ENCODE data around the gene UBTD2.

UBTD2 gene

GRCh38 chr5:172182291-172182690 is 101.3 kb downstream of the UBTD2 start:
- H3K4me3 ChIP-seq (ENCODE audit: low read depth, low read length): no peak overlapping the region
- no peak for TF ChIP-seq CTCF (IDR thresholded peaks at IDR 0.05; ENCODE audit: low read depth, low read length)

- H3K4me3 ChIP-seq (ENCODE audit: low read depth, low read length): no peak overlapping the region
- no peak for TF ChIP-seq CTCF (IDR thresholded peaks at IDR 0.05; ENCODE audit: low read depth, low read length)
These were observed 102.6 kb downstream of the UBTD2 start for GRCh38 chr5:172180936-172181335.

GRCh38 chr5:172178991-172179989 is 104.3 kb downstream of the UBTD2 start:
- TF ChIP-seq CTCF (IDR thresholded peaks at IDR 0.05; ENCODE audit: low read depth, low read length): no peak
- H3K4me3 ChIP-seq (ENCODE audit: low read depth, low read length): no peak overlapping the region

GRCh38 chr5:172178301-172178987 is 105.1 kb downstream of the UBTD2 start:
- H3K4me3 ChIP-seq (ENCODE audit: low read depth, low read length): no peak overlapping the region
- no peak for TF ChIP-seq CTCF (IDR thresholded peaks at IDR 0.05; ENCODE audit: low read depth, low read length)

GRCh38 chr5:172177176-172177575 is 106.4 kb downstream of the UBTD2 start:
- no peak for TF ChIP-seq CTCF (IDR thresholded peaks at IDR 0.05; ENCODE audit: low read depth, low read length)
- H3K4me3 ChIP-seq (ENCODE audit: low read depth, low read length): no peak overlapping the region

GRCh38 chr5:172175263-172175719 is 108.3 kb downstream of the UBTD2 start:
- no peak overlapping the region for H3K4me3 ChIP-seq (ENCODE audit: low read depth, low read length)
- no peak for TF ChIP-seq CTCF (IDR thresholded peaks at IDR 0.05; ENCODE audit: low read depth, low read length)

Data from WI38 (cell line).